ENCODE data around the gene GMDS.

GMDS gene

GRCh38 chr6:1970151-1970561, 275.2 kb downstream of the GMDS start:
- no peaks in the 10 kb centered on the region for H3K9me3 ChIP-seq

GRCh38 chr6:1966713-1967112, 278.7 kb downstream of the GMDS start:
- DNase-seq, result no peak

More at GRCh38 chr6:1970151-1970561, 275.2 kb downstream of the GMDS start:
- peaks cover 5% of the 10 kb centered on the region for H3K4me1 ChIP-seq
- peak; percentile 38 for DNase-seq
- no peaks in the 10 kb centered on the region for H3K36me3 ChIP-seq
- TF ChIP-seq CTCF (IDR thresholded peaks at IDR 0.05; ENCODE audit: low read depth, low read length), result no peak
- H3K27me3 ChIP-seq, result no peaks in the 10 kb centered on the region
- H3K4me3 ChIP-seq (ENCODE audit: low read depth, low read length), result no peak overlapping the region

GRCh38 chr6:1965596-1966224, 279.7 kb downstream of the GMDS start:
- no peak for TF ChIP-seq CTCF (IDR thresholded peaks at IDR 0.05; ENCODE audit: low read depth, low read length)

More at GRCh38 chr6:1966713-1967112, 278.7 kb downstream of the GMDS start:
- Histone ChIP-seq H3K36me3 (no peaks in the 10 kb centered on the region), H3K4me1 (no peaks in the 10 kb centered on the region; the same call in 1 of the 2 replicates), H3K4me3 (ENCODE audit: low read depth, low read length) (no peak overlapping the region), H3K27me3 (no peaks in the 10 kb centered on the region), H3K9me3 (no peaks in the 10 kb centered on the region)
- no peak for TF ChIP-seq CTCF (IDR thresholded peaks at IDR 0.05; ENCODE audit: low read depth, low read length)

GRCh38 chr6:1963596-1963995, 281.8 kb downstream of the GMDS start:
- TF ChIP-seq CTCF (IDR thresholded peaks at IDR 0.05; ENCODE audit: low read depth, low read length), result no peak
- Histone ChIP-seq H3K4me1 (no peaks in the 10 kb centered on the region), H3K36me3 (no peaks in the 10 kb centered on the region), H3K4me3 (ENCODE audit: low read depth, low read length) (no peak overlapping the region), H3K9me3 (no peaks in the 10 kb centered on the region), H3K27me3 (no peaks in the 10 kb centered on the region)
- DNase-seq, result no peak

More at GRCh38 chr6:1965596-1966224, 279.7 kb downstream of the GMDS start:
- no peak for DNase-seq
- H3K36me3 ChIP-seq, result no peaks in the 10 kb centered on the region
- H3K4me3 ChIP-seq (ENCODE audit: low read depth, low read length), result no peak overlapping the region
- H3K9me3 ChIP-seq, result no peaks in the 10 kb centered on the region
- H3K27me3 ChIP-seq, result no peaks in the 10 kb centered on the region
- H3K4me1 ChIP-seq, result no peaks in the 10 kb centered on the region; the same call in 1 of the 2 replicates

GRCh38 chr6:1962201-1962600, 283.2 kb downstream of the GMDS start:
- no peaks in the 10 kb centered on the region for H3K4me1 ChIP-seq
- no peaks in the 10 kb centered on the region for H3K27me3 ChIP-seq
- H3K4me3 ChIP-seq (ENCODE audit: low read depth, low read length), result no peak overlapping the region
- no peaks in the 10 kb centered on the region for H3K9me3 ChIP-seq
- no peak for DNase-seq
- no peak for TF ChIP-seq CTCF (IDR thresholded peaks at IDR 0.05; ENCODE audit: low read depth, low read length)
- no peaks in the 10 kb centered on the region for H3K36me3 ChIP-seq

GRCh38 chr6:1960486-1961142, 284.8 kb downstream of the GMDS start:
- H3K9me3 ChIP-seq, result no peaks in the 10 kb centered on the region
- H3K36me3 ChIP-seq, result no peaks in the 10 kb centered on the region
- H3K4me1 ChIP-seq, result no peaks in the 10 kb centered on the region
- no peak for DNase-seq
- H3K27me3 ChIP-seq, result no peaks in the 10 kb centered on the region
- no peak overlapping the region for H3K4me3 ChIP-seq (ENCODE audit: low read depth, low read length)
- TF ChIP-seq CTCF (IDR thresholded peaks at IDR 0.05; ENCODE audit: low read depth, low read length), result no peak
